Smooth muscle cell (in vitro differentiated cells): ENCODE data around the gene CFAP46. TPM values are rescaled to one million over a fixed set of nuclear protein-coding genes. Genes with fewer than 3 reads are reported as not detected.

ENCODE experiments used
- DNase-seq: peaks from one replicate; lab custom pipeline; 2025; ENCODE audit not compliant: unreplicated experiment; lab: John Stamatoyannopoulos, UW
- H2AFZ ChIP-seq: fragments of 200-600 bp; sonication (generic); 2 replicates; pipeline ENCODE4 v1.6.0; 2016; ENCODE audit warnings: antibody characterized with exemption, low read depth, mild to moderate bottlenecking
- H3F3A ChIP-seq: fragments of 200-600 bp; sonication (generic); 2 replicates; pipeline ENCODE4 v1.6.0; 2017; ENCODE audit warnings: antibody characterized with exemption, low read depth
- H3K27ac ChIP-seq: fragments of 200-600 bp; sonication (generic); 2 replicates; pipeline ENCODE4 v1.5.1; 2016; ENCODE audit warnings: low read depth, mild to moderate bottlenecking
- H3K27me3 ChIP-seq: fragments of 200-600 bp; sonication (generic); 2 replicates; pipeline ENCODE4 v1.6.1; 2016; ENCODE audit warnings: low read depth, mild to moderate bottlenecking
- H3K36me3 ChIP-seq: fragments of 200-600 bp; sonication (generic); 2 replicates; pipeline ENCODE4 v1.5.1; 2016; ENCODE audit warnings: low read depth
- H3K4me1 ChIP-seq: fragments of 200-600 bp; sonication (generic); 2 replicates; pipeline ENCODE4 v1.5.1; 2016; ENCODE audit warnings: low read depth
- H3K4me2 ChIP-seq: fragments of 200-600 bp; sonication (generic); 2 replicates; pipeline ENCODE4 v1.6.0; 2016; ENCODE audit warnings: mild to moderate bottlenecking
- H3K4me3 ChIP-seq: fragments of 200-600 bp; sonication (generic); 2 replicates; pipeline ENCODE4 v1.5.1; 2016; ENCODE audit warnings: mild to moderate bottlenecking
- H3K79me2 ChIP-seq: fragments of 200-600 bp; sonication (generic); 2 replicates; pipeline ENCODE4 v1.6.0; 2016; ENCODE audit warnings: low read depth, mild to moderate bottlenecking
- H3K9ac ChIP-seq: fragments of 200-600 bp; sonication (generic); 2 replicates; pipeline ENCODE4 v1.6.0; 2016; ENCODE audit warnings: low read depth
- H3K9me3 ChIP-seq: fragments of 200-600 bp; sonication (generic); replicated peaks from 2 replicates; pipeline ENCODE4 v1.5.1; 2016; ENCODE audit warnings: low read depth
- H4K20me1 ChIP-seq: fragments of 200-600 bp; sonication (generic); 2 replicates; pipeline ENCODE4 v1.6.0; 2016; ENCODE audit warnings: low read depth
- WGBS: methylation state at CpG from one replicate; pipeline ENCODE4 v1.1.7; 2016; ENCODE audit warnings: low lambda C conversion rate; 5-methylcytosine and 5-hydroxymethylcytosine counted together
- polyA plus RNA-seq: library from polyadenylated mRNA; unstranded; fragments of >200 nt; fragmentation: Nextera tagmentation; extraction: Ambion mirVana; gene quantifications from 2 replicates; pipeline ENCODE4 v1.2.1, GENCODE V29; 2016
- total RNA-seq: library from RNA; depleted of rRNA; stranded (reverse); fragments of >200 nt; gene quantifications from 2 replicates; pipeline ENCODE4 v1.2.3, GENCODE V29; 2014
- TF ChIP-seq, protein P1 (sequence below): fragments of 200-600 bp; sonication (generic); IDR thresholded peaks from 2 replicates; pipeline ENCODE4 v1.5.1; 2017; ENCODE audit warnings: borderline replicate concordance, mild to moderate bottlenecking, antibody characterized with exemption; ENCODE audit not compliant: insufficient read depth, poor library complexity, severe bottlenecking

The CFAP46 gene
- total and polyA plus RNA-seq, 2 experiments from 2014 or later, result 1.1 to 2.0 TPM

DNA sequence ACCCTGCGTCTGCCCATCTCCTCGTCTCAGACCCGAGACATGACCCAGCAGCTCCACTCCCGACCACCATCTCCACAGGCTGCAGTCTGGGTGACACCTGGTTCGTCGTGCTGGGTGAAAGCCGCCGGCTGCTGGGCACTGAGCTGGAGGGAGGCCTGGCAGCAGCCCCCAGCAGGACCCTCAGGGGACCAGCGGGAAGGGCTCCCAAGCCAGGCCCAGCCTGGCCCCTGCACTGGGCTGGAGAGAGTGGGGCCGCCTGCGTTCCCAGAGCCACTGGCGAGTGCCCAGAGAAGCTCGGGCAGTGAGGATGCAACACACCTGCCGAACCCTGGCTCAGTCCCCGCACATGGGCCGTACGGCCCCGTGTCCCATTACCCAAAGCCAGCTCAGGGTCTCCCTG lies 21.3 kb downstream of the CFAP46 start:
- H3K27me3 ChIP-seq, result no peaks in the 10 kb centered on the region
- H3K36me3 ChIP-seq, result no peaks in the 10 kb centered on the region
- WGBS, result 92% methylated on average over 18 of the region's 18 CpGs
- no peaks in the 10 kb centered on the region for H3F3A ChIP-seq
- no peaks in the 10 kb centered on the region for H4K20me1 ChIP-seq
- H3K4me3 ChIP-seq, result no peak overlapping the region
- no peak overlapping the region for H2AFZ ChIP-seq
- H3K9me3 ChIP-seq, result no peaks in the 10 kb centered on the region
- no peak for DNase-seq
- H3K79me2 ChIP-seq, result no peaks in the 10 kb centered on the region
- H3K27ac ChIP-seq, result no peak overlapping the region
- H3K4me1 ChIP-seq, result no peaks in the 10 kb centered on the region
- TF ChIP-seq, protein P1, sequence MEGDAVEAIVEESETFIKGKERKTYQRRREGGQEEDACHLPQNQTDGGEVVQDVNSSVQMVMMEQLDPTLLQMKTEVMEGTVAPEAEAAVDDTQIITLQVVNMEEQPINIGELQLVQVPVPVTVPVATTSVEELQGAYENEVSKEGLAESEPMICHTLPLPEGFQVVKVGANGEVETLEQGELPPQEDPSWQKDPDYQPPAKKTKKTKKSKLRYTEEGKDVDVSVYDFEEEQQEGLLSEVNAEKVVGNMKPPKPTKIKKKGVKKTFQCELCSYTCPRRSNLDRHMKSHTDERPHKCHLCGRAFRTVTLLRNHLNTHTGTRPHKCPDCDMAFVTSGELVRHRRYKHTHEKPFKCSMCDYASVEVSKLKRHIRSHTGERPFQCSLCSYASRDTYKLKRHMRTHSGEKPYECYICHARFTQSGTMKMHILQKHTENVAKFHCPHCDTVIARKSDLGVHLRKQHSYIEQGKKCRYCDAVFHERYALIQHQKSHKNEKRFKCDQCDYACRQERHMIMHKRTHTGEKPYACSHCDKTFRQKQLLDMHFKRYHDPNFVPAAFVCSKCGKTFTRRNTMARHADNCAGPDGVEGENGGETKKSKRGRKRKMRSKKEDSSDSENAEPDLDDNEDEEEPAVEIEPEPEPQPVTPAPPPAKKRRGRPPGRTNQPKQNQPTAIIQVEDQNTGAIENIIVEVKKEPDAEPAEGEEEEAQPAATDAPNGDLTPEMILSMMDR, result no peak
- no peak overlapping the region for H3K9ac ChIP-seq
- no peak overlapping the region for H3K4me2 ChIP-seq

DNA sequence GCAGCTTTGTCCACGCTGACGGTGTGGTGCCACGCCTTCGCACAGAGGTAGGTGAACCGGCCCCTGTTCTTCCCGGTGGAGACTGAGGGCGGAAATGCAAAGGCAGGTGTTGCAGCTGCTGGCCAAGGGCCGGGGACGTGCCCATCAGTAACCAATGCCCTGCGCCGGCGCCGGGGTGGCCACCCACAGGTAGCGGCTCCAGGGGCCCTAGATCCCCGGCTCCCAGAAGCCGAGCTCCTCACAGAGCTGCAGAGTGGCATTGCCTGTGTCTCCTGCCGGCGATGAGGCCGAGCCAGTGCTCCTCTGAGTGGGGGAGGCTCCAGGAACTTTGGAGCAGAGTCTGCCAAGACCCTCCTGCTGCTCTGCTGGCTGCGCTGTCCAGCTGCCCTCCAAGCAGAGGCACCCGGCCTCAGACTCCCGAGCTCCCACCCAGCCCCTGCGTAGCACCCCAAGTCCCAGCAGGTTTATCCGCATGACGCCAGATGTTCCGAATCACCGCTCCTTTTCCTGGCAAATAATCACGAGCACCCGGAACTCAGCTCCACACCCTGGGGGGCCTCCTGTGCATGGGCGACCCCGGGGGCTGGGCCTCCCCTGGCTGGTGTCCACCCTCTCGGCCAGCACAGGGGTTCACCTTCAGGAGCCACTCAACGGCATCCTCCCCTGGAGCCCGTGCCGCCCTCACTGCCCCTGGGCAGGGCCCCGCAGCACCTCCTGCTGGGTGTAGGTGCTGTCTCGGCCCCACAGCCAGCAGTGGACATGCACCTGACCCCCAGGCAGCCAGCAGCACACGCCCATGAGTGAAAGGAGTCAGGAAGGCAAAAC lies 22.1 kb downstream of the CFAP46 start:
- Histone ChIP-seq H4K20me1 (no peaks in the 10 kb centered on the region), H3K4me1 (no peaks in the 10 kb centered on the region), H2AFZ (no peak overlapping the region), H3K36me3 (no peaks in the 10 kb centered on the region), H3K4me2 (no peak overlapping the region), H3K27me3 (no peaks in the 10 kb centered on the region), H3K9ac (no peak overlapping the region), H3K4me3 (no peak overlapping the region), H3F3A (no peaks in the 10 kb centered on the region), H3K9me3 (no peaks in the 10 kb centered on the region), H3K27ac (no peak overlapping the region), H3K79me2 (no peaks in the 10 kb centered on the region)
- TF ChIP-seq, protein P1, result no peak
- no peak for DNase-seq
- WGBS, result 92% methylated on average over 38 of the region's 38 CpGs

DNA sequence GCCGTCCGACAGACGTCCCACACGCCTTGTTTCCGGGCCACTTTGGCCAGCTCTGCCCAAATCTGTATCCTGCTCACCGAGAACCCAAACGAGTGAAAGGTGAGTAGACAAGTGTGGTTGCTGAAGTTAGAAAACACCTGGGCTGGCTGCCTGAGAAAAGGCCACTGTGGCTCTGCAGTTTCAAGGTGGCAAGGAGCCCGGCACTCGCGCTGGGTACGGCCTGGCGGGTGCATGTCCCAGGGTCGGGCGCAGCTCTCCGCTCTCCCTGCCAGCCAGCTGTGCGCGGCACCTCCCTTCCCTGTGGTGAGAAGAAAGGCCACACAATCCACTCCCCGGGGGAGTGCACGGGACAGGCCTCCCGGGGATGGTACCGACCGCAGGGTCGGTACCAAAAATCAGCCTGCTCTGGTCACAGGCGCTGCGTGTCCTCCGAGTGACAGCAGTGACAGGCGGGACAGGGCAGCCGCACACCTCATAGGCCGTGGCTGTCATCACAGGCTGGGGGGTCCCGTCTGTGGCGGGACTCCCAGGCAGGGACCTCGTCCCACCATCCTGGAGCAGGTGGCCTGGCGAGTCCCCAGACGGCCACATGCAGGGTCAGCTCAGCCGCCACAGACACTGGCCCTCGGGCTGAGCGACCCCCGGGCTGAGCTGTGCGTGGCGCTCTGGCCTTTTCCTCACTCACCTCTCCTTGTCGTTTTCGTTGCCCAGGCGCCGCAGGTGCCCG lies 22.8 kb downstream of the CFAP46 start:
- H3K4me3 ChIP-seq, result no peak overlapping the region
- TF ChIP-seq, protein P1, result no peak
- H3K4me1 ChIP-seq, result no peaks in the 10 kb centered on the region

More for the DNA sequence above, 22.8 kb downstream of the CFAP46 start:
- Histone ChIP-seq H3F3A (no peaks in the 10 kb centered on the region), H3K9ac (no peak overlapping the region), H3K36me3 (no peaks in the 10 kb centered on the region), H2AFZ (no peak overlapping the region), H3K27me3 (no peaks in the 10 kb centered on the region), H3K9me3 (no peaks in the 10 kb centered on the region), H3K4me2 (no peak overlapping the region), H3K27ac (no peak overlapping the region), H3K79me2 (no peaks in the 10 kb centered on the region), H4K20me1 (no peaks in the 10 kb centered on the region)
- WGBS, result 95% methylated on average over 44 of the region's 45 CpGs
- DNase-seq, result no peak
